ENCODE data around the gene AGMO. TPM values are rescaled to one million over a fixed set of nuclear protein-coding genes. Genes with fewer than 3 reads are reported as not detected.

The AGMO gene
- total RNA-seq, 1 donor from 2014 or later: not detected

- DNase-seq (ENCODE audit: low read depth, low spot score): no peak
These were observed 324.9 kb downstream of the AGMO start for GRCh38 chr7:15236952-15237351.

GRCh38 chr7:15234431-15234830 lies 327.4 kb downstream of the AGMO start:
- DNase-seq (ENCODE audit: low read depth, low spot score): no peak

- no peak for DNase-seq (ENCODE audit: low read depth, low spot score)
These were observed 333.0 kb downstream of the AGMO start for GRCh38 chr7:15228831-15229230.

- no peak for DNase-seq (ENCODE audit: low read depth, low spot score)
These were observed 335.8 kb downstream of the AGMO start for GRCh38 chr7:15225981-15226380.

- no peak for DNase-seq (ENCODE audit: low read depth, low spot score)
These were observed 342.1 kb downstream of the AGMO start for GRCh38 chr7:15219758-15220157.

- no peak for DNase-seq (ENCODE audit: low read depth, low spot score)
These were observed 343.6 kb downstream of the AGMO start for GRCh38 chr7:15218261-15218660.

GRCh38 chr7:15215616-15216015 lies 346.2 kb downstream of the AGMO start:
- no peak for DNase-seq (ENCODE audit: low read depth, low spot score)

- no peak for DNase-seq (ENCODE audit: low read depth, low spot score)
These were observed 346.8 kb downstream of the AGMO start for GRCh38 chr7:15214976-15215375.

GRCh38 chr7:15213093-15213492 lies 348.7 kb downstream of the AGMO start:
- DNase-seq (ENCODE audit: low read depth, low spot score): no peak

GRCh38 chr7:15209429-15209828 lies 352.4 kb downstream of the AGMO start:
- DNase-seq (ENCODE audit: low read depth, low spot score): no peak

GRCh38 chr7:15204421-15204820 lies 357.4 kb downstream of the AGMO start:
- no peak for DNase-seq (ENCODE audit: low read depth, low spot score)

GRCh38 chr7:15199482-15199881 lies 362.3 kb downstream of the AGMO start:
- no peak for DNase-seq (ENCODE audit: low read depth, low spot score)

GRCh38 chr7:15197042-15197977 lies 364.5 kb downstream of the AGMO start:
- no peak for DNase-seq (ENCODE audit: low read depth, low spot score)

- no peak for DNase-seq (ENCODE audit: low read depth, low spot score)
These were observed 383.8 kb downstream of the AGMO start for GRCh38 chr7:15178065-15178464.

- DNase-seq (ENCODE audit: low read depth, low spot score): no peak
These were observed 385.7 kb downstream of the AGMO start for GRCh38 chr7:15176089-15176488.

- DNase-seq (ENCODE audit: low read depth, low spot score): no peak
These were observed 386.7 kb downstream of the AGMO start for GRCh38 chr7:15175152-15175551.

- DNase-seq (ENCODE audit: low read depth, low spot score): no peak
These were observed 387.3 kb downstream of the AGMO start for GRCh38 chr7:15174485-15174884.

- DNase-seq (ENCODE audit: low read depth, low spot score): no peak
These were observed 393.3 kb downstream of the AGMO start for GRCh38 chr7:15168489-15168888.

- no peak for DNase-seq (ENCODE audit: low read depth, low spot score)
These were observed 393.9 kb downstream of the AGMO start for GRCh38 chr7:15167912-15168311.

GRCh38 chr7:15166620-15167019 lies 395.2 kb downstream of the AGMO start:
- DNase-seq (ENCODE audit: low read depth, low spot score): no peak

- no peak for DNase-seq (ENCODE audit: low read depth, low spot score)
These were observed 402.6 kb downstream of the AGMO start for GRCh38 chr7:15159261-15159660.

- DNase-seq (ENCODE audit: low read depth, low spot score): no peak
These were observed 403.5 kb downstream of the AGMO start for GRCh38 chr7:15158141-15158810.

Measured in pulmonary artery endothelial cell (primary cell).